K562 (cell line): ENCODE measurements around the gene EGFL6. TPM values are rescaled to one million over a fixed set of nuclear protein-coding genes. Genes with fewer than 3 reads are reported as not detected.

ENCODE experiments used
- ELF1 ChIP-seq: fragments of 200-800 bp; sonication (Bioruptor generic); IDR thresholded peaks from 2 replicates; pipeline ENCODE4 v1.6.1; 2016; ENCODE audit warnings: missing genetic modification characterization, missing compliant biosample characterization
- ESRRA ChIP-seq: fragments of 450-650 bp; IDR thresholded peaks from 2 replicates; pipeline ENCODE4 v1.6.1; 2014; ENCODE audit warnings: low read depth, mild to moderate bottlenecking, moderate library complexity, borderline replicate concordance
- HDAC3 ChIP-seq: fragments of 450-650 bp; IDR thresholded peaks from 2 replicates; pipeline ENCODE4 v1.6.1; 2018; ENCODE audit warnings: borderline replicate concordance, mild to moderate bottlenecking, moderate library complexity; ENCODE audit not compliant: partially characterized antibody
- HOXB6 ChIP-seq: fragments of 250-450 bp; sonication (Bioruptor Pico); IDR thresholded peaks from 2 replicates; pipeline ENCODE4 v1.5.1; 2022; ENCODE audit warnings: mild to moderate bottlenecking, borderline replicate concordance
- KLF10 ChIP-seq: fragments of 250-450 bp; sonication (Bioruptor Pico); IDR thresholded peaks from 2 replicates; pipeline ENCODE4 v1.6.1; 2021; ENCODE audit warnings: matching md5 sums
- MTF1 ChIP-seq: fragments of 250-450 bp; sonication (Bioruptor Pico); IDR thresholded peaks from 2 replicates; pipeline ENCODE4 v1.9.0; 2021; ENCODE audit warnings: moderate library complexity, mild to moderate bottlenecking, inconsistent platforms, borderline replicate concordance
- PHF20 ChIP-seq: fragments of 450-650 bp; IDR thresholded peaks from 2 replicates; pipeline ENCODE4 v1.6.1; 2018; ENCODE audit not compliant: partially characterized antibody
- RUNX1 ChIP-seq: sonication (generic); IDR thresholded peaks from 2 replicates; pipeline ENCODE4 v1.6.1; 2016; ENCODE audit warnings: antibody characterized with exemption, low read depth
- SMARCC2 ChIP-seq: fragments of 450-650 bp; IDR thresholded peaks from 2 replicates; pipeline ENCODE4 v1.6.1; 2017; ENCODE audit warnings: antibody characterized with exemption, moderate library complexity, mild to moderate bottlenecking, low read depth
- WHSC1 ChIP-seq: IDR thresholded peaks from one replicate; pipeline ENCODE4 v1.6.1; 2012; ENCODE audit warnings: low read length, control low read depth, inconsistent platforms
- ZNF217 ChIP-seq: sonication (generic); formaldehyde crosslinking; IDR thresholded peaks from 2 replicates; pipeline ENCODE4 v1.8.0; 2022; ENCODE audit warnings: mild to moderate bottlenecking, missing genetic modification reagents
- ZNF586 ChIP-seq: fragments of 450-650 bp; formaldehyde crosslinking; conservative IDR thresholded peaks from 2 replicates; pipeline ENCODE4 v1.4.0; 2020; ENCODE audit warnings: mild to moderate bottlenecking, moderate library complexity
- ZNF717 ChIP-seq: fragments of 250-450 bp; sonication (Bioruptor Pico); IDR thresholded peaks from 2 replicates; pipeline ENCODE4 v1.5.0; 2021
- polyA plus RNA-seq, 8 experiments: library from polyadenylated mRNA; depleted of rRNA in 4 of 8; stranded (reverse) in 5 of 8; unstranded in 3 of 8; fragments of >200 nt; fragmentation: Nextera tagmentation in 2 of 8; fragmentation: Illumina TruSeq in 1 of 8; extraction: Ambion mirVana in 2 of 8; extraction: Trizol in 1 of 8; gene quantifications; 2 replicates each; pipeline versions ENCODE4 v1.2.1 to v1.2.3, GENCODE V29; 2011 to 2014; ENCODE audit warnings: inconsistent platforms in 1 of 8, missing spikeins in 1 of 8
- total RNA-seq, 7 experiments: library from RNA; depleted of rRNA in 6 of 7; stranded (reverse); fragments of >200 nt in 6 of 7; fragmentation: Illumina TruSeq in 2 of 7; extraction: Trizol in 2 of 7; gene quantifications; 2 replicates each; pipeline versions ENCODE4 v1.2.1 to v1.2.3, GENCODE V29; 2011 to 2021; ENCODE audit warnings: low replicate concordance in 1 of 7
- TF ChIP-seq, protein P1 (sequence below): fragments of 250-450 bp; sonication (Bioruptor Pico); IDR thresholded peaks from 2 replicates; pipeline ENCODE4 v1.8.0; 2022; ENCODE audit warnings: moderate library complexity, mild to moderate bottlenecking, inconsistent platforms
- TF ChIP-seq, protein P2 (sequence below): fragments of 250-450 bp; sonication (Bioruptor Pico); IDR thresholded peaks from 2 replicates; pipeline ENCODE4 v1.5.1; 2021; ENCODE audit warnings: mild to moderate bottlenecking
- TF ChIP-seq, protein P3 (sequence below): IDR thresholded peaks from 2 replicates; pipeline ENCODE4 v1.6.1; 2011; ENCODE audit warnings: borderline replicate concordance, low read depth, mild to moderate bottlenecking, moderate library complexity, low read length; ENCODE audit not compliant: insufficient read depth, poor library complexity, severe bottlenecking
- TF ChIP-seq, protein P4 (sequence below): fragments of 450-650 bp; IDR thresholded peaks from 2 replicates; pipeline ENCODE4 v1.6.1; 2016; ENCODE audit warnings: borderline replicate concordance

The EGFL6 gene
- total and polyA plus RNA-seq, 9 of the 15 experiments (the other 6 are each of a cell fraction or from before 2014, with no cell fraction given) = 0.01 TPM; not detected in 8

DNA sequence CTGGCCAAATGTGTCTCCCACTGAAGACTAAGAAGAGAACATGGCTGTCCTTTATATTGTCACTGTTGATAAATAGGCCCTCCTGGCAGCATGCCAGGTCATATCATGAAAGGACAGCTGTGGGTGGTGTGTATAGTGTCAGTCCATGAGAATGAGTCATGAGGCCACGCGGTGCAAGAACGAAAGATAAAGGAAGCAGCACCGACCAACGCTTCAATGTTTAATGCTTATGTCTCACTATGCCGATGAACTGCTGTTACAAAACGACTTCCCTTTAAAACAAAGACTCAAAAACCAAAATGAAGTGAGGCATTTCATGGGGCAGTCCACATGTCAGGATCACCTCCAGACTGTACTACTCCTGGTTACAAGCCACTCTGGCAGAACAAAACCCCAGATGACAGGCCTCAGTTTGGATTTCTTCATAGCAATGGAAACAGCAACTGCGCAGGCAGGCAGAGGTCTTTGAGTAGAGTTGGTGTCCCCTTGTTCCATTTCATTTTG lies 78.4 kb downstream of the EGFL6 start (continued):
- TF ChIP-seq PHF20 (no peak), MTF1 (CRISPR knock-in tag) (no peak), ZNF717 (CRISPR knock-in tag) (no peak), ZNF217 (CRISPR knock-in tag) (no peak), SMARCC2 (peak; percentile 98), ESRRA (peak; percentile 29; the same call in 1 of the 2 replicates), KLF10 (CRISPR knock-in tag) (no peak), HDAC3 (peak; percentile 78), ZNF586 (CRISPR knock-in tag) (no peak), WHSC1 (no peak), ELF1 (tag) (peak; percentile 41), RUNX1 (0 out of 2 replicates have a peak, but pooled peaks have one; percentile 61), HOXB6 (CRISPR knock-in tag) (no peak)
- TF ChIP-seq, protein P1, sequence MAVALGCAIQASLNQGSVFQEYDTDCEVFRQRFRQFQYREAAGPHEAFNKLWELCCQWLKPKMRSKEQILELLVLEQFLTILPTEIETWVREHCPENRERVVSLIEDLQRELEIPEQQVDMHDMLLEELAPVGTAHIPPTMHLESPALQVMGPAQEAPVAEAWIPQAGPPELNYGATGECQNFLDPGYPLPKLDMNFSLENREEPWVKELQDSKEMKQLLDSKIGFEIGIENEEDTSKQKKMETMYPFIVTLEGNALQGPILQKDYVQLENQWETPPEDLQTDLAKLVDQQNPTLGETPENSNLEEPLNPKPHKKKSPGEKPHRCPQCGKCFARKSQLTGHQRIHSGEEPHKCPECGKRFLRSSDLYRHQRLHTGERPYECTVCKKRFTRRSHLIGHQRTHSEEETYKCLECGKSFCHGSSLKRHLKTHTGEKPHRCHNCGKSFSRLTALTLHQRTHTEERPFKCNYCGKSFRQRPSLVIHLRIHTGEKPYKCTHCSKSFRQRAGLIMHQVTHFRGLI (CRISPR knock-in tag) = no peak
- TF ChIP-seq, protein P2, sequence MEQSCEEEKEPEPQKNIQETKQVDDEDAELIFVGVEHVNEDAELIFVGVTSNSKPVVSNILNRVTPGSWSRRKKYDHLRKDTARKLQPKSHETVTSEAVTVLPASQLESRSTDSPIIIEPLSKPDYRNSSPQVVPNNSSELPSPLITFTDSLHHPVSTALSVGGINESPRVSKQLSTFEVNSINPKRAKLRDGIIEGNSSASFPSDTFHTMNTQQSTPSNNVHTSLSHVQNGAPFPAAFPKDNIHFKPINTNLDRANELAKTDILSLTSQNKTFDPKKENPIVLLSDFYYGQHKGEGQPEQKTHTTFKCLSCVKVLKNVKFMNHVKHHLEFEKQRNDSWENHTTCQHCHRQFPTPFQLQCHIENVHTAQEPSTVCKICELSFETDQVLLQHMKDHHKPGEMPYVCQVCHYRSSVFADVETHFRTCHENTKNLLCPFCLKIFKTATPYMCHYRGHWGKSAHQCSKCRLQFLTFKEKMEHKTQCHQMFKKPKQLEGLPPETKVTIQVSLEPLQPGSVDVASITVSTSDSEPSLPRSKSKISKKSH (CRISPR knock-in tag) = no peak
- TF ChIP-seq, protein P3, sequence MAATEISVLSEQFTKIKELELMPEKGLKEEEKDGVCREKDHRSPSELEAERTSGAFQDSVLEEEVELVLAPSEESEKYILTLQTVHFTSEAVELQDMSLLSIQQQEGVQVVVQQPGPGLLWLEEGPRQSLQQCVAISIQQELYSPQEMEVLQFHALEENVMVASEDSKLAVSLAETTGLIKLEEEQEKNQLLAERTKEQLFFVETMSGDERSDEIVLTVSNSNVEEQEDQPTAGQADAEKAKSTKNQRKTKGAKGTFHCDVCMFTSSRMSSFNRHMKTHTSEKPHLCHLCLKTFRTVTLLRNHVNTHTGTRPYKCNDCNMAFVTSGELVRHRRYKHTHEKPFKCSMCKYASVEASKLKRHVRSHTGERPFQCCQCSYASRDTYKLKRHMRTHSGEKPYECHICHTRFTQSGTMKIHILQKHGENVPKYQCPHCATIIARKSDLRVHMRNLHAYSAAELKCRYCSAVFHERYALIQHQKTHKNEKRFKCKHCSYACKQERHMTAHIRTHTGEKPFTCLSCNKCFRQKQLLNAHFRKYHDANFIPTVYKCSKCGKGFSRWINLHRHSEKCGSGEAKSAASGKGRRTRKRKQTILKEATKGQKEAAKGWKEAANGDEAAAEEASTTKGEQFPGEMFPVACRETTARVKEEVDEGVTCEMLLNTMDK = no peak
- TF ChIP-seq, protein P4, sequence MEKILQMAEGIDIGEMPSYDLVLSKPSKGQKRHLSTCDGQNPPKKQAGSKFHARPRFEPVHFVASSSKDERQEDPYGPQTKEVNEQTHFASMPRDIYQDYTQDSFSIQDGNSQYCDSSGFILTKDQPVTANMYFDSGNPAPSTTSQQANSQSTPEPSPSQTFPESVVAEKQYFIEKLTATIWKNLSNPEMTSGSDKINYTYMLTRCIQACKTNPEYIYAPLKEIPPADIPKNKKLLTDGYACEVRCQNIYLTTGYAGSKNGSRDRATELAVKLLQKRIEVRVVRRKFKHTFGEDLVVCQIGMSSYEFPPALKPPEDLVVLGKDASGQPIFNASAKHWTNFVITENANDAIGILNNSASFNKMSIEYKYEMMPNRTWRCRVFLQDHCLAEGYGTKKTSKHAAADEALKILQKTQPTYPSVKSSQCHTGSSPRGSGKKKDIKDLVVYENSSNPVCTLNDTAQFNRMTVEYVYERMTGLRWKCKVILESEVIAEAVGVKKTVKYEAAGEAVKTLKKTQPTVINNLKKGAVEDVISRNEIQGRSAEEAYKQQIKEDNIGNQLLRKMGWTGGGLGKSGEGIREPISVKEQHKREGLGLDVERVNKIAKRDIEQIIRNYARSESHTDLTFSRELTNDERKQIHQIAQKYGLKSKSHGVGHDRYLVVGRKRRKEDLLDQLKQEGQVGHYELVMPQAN = no peak
